ENCODE results near the gene TCF15. TPM values are rescaled to one million over a fixed set of nuclear protein-coding genes. Genes with fewer than 3 reads are reported as not detected.

TCF15 gene
- total and polyA plus RNA-seq, 2 experiments from 2014 or later = 3.8 to 4.0 TPM

DNA sequence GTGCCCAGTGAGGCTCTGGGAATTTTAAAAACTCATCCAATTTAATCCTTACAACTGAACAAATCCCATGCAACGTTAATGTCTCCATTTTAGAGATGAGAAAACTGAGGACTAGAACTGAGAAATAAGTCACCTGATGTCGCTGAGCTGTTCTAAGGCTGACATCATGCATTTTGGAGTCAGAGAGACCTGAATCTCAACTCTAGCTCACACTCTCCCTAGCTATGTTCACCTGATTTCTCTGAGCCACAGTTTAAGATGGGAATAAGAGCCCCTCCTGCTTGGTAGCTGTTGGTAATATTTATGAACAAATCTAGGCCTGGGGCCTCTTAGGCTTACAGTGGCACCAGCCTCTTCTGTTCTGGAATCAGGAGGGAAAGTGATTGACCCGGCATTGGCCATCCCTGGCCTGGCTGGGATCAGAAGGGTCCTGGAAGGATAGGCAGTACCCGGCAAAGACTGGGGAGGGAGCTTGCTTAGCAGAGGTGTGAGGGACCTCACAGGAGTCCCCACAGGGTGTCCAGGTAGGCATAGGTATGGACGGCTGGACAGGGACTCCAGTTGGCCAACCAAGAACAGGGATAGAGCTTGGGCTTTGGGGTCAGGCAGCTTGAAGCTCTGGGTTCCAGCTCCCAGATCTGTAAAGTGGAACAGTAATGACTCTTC, 47.7 kb downstream of the TCF15 start:
- Histone ChIP-seq H4K20me1 (replicated peaks; ENCODE audit: insufficient read depth) (no peaks in the 10 kb centered on the region), H3K79me2 (replicated peaks; ENCODE audit: insufficient read depth) (no peaks in the 10 kb centered on the region), H3K27me3 (ENCODE audit: insufficient read depth) (no peaks in the 10 kb centered on the region), H3F3A (replicated peaks; ENCODE audit: low read depth) (no peaks in the 10 kb centered on the region), H2AFZ (no peak overlapping the region), H3K27ac (ENCODE audit: low read depth) (no peak overlapping the region), H3K4me1 (ENCODE audit: insufficient read depth) (no peaks in the 10 kb centered on the region), H3K36me3 (ENCODE audit: insufficient read depth) (no peaks in the 10 kb centered on the region), H3K9me2 (ENCODE audit: insufficient read depth) (no peaks in the 10 kb centered on the region), H3K4me3 (no peak overlapping the region), H3K4me2 (no peak overlapping the region)
- DNase-seq (ENCODE audit: low spot score) (no peak), ATAC-seq (peak; percentile 21; the same call in 2 of the 3 replicates)
- 0 out of 3 replicates have a peak, but pooled peaks cover 3% of the 10 kb centered on the region for H3K4me1 Mint-ChIP-seq
- H3K27ac Mint-ChIP-seq = no peak overlapping the region
- no peak overlapping the region for H3K4me3 Mint-ChIP-seq
- TF ChIP-seq STAT1 (IDR thresholded peaks at IDR 0.05; ENCODE audit: unreplicated experiment) = no peak
- no peak for TF ChIP-seq JUNB (IDR thresholded peaks at IDR 0.05; ENCODE audit: unreplicated experiment)
- no peak for TF ChIP-seq ZNF331 (CRISPR knock-in tag; IDR thresholded peaks at IDR 0.05; ENCODE audit: low read depth)
- no peak for TF ChIP-seq ZNF114 (CRISPR knock-in tag; IDR thresholded peaks at IDR 0.05)
- TF ChIP-seq CREB1 (CRISPR knock-in tag; IDR thresholded peaks at IDR 0.05; ENCODE audit: low read depth) = no peak
- no peak for TF ChIP-seq ZNF462 (CRISPR knock-in tag; IDR thresholded peaks at IDR 0.05)
- no peak for TF ChIP-seq ETS1 (IDR thresholded peaks at IDR 0.05)
- no peak for TF ChIP-seq NANOG (IDR thresholded peaks at IDR 0.05; ENCODE audit: borderline replicate concordance)
- TF ChIP-seq POLR2AphosphoS5 (IDR thresholded peaks at IDR 0.05; ENCODE audit: low read depth) = no peak
- TF ChIP-seq EZH2 (IDR thresholded peaks at IDR 0.05; ENCODE audit: low read depth, unreplicated experiment) = no peak
- no peak for TF ChIP-seq EZH2phosphoT487 (IDR thresholded peaks at IDR 0.05; ENCODE audit: unreplicated experiment)
- TF ChIP-seq REST (IDR thresholded peaks at IDR 0.05; ENCODE audit: unreplicated experiment) = no peak
- no peak for TF ChIP-seq CTCF (conservative IDR thresholded peaks at IDR 0.05; ENCODE audit: low read depth in 2 of 2)
- no peaks in the 10 kb centered on the region; the same call in 1 of the 3 replicates for H3K9me3 Mint-ChIP-seq
- peaks cover 3% of the 10 kb centered on the region for H3K27me3 Mint-ChIP-seq (ENCODE audit: insufficient read depth, low read depth, poor library complexity)
- no peaks in the 10 kb centered on the region for H3K36me3 Mint-ChIP-seq (ENCODE audit: low read depth)

All from GM23338 (cell line).